Spleen (tissue), 11 donors: ENCODE data around the gene BCAS4. TPM values are rescaled to one million over a fixed set of nuclear protein-coding genes. Genes with fewer than 3 reads are reported as not detected.

ENCODE experiments used
- DNase-seq: peaks from one replicate; pipeline ENCODE4 v3.0.0-alpha.2; 2020
- H3K27ac ChIP-seq, 8 donors: fragments of 200-600 bp; sonication (generic) in 7 of 8; 1 replicate in 4 of 8; 2 replicates in 4 of 8; pipeline versions ENCODE4 v1.5.0 to v1.8.0; 2016 to 2021; ENCODE audit warnings: inconsistent platforms in 4 of 8, mild to moderate bottlenecking in 4 of 8, moderate library complexity in 1 of 8
- H3K27me3 ChIP-seq, 7 donors: fragments of 200-600 bp; sonication (generic) in 6 of 7; replicated peaks in 1 of 7; 1 replicate in 4 of 7; 2 replicates in 3 of 7; pipeline versions ENCODE4 v1.5.0 to v1.8.0; 2016 to 2021; ENCODE audit warnings: inconsistent platforms in 3 of 7, mild to moderate bottlenecking in 1 of 7
- H3K36me3 ChIP-seq, 6 donors: fragments of 200-600 bp; sonication (generic) in 5 of 6; 1 replicate in 4 of 6; 2 replicates in 2 of 6; pipeline versions ENCODE4 v1.5.0 to v1.8.0; 2016 to 2021; ENCODE audit warnings: inconsistent platforms in 2 of 6
- H3K4me1 ChIP-seq, 6 donors: fragments of 200-600 bp; sonication (generic) in 5 of 6; 1 replicate in 3 of 6; 2 replicates in 3 of 6; pipeline versions ENCODE4 v1.5.0 to v1.8.0; 2016 to 2021; ENCODE audit warnings: inconsistent platforms in 3 of 6
- H3K4me3 ChIP-seq, 8 donors: fragments of 200-600 bp; sonication (generic) in 7 of 8; 1 replicate in 4 of 8; 2 replicates in 4 of 8; pipeline versions ENCODE4 v1.5.0 to v1.8.0; 2016 to 2021; ENCODE audit warnings: inconsistent platforms in 4 of 8, mild to moderate bottlenecking in 4 of 8, moderate library complexity in 2 of 8
- H3K9me3 ChIP-seq, 8 donors: fragments of 200-600 bp; sonication (generic) in 7 of 8; 1 replicate in 4 of 8; 2 replicates in 4 of 8; pipeline versions ENCODE4 v1.5.0 to v1.8.0; 2016 to 2021; ENCODE audit warnings: inconsistent platforms in 4 of 8
- CTCF ChIP-seq, 11 experiments: fragments of 200-600 bp in 7 of 11; fragments of 450-650 bp in 4 of 11; sonication (generic) in 4 of 11; IDR thresholded peaks in 8 of 11; conservative IDR thresholded peaks in 3 of 11; 1 replicate in 7 of 11; 2 replicates in 4 of 11; pipeline versions ENCODE4 v1.4.0 to v1.8.0; 2016 to 2021; ENCODE audit warnings: antibody characterized with exemption in 11 of 11, inconsistent platforms in 4 of 11, mild to moderate bottlenecking in 1 of 11
- POLR2A ChIP-seq, 3 donors: fragments of 450-650 bp; IDR thresholded peaks; one replicate each; pipeline ENCODE4 v1.5.1; 2017; ENCODE audit warnings: antibody characterized with exemption in 3 of 3, mild to moderate bottlenecking in 1 of 3
- POLR2AphosphoS5 ChIP-seq, 3 donors: sonication (generic); formaldehyde crosslinking; IDR thresholded peaks; one replicate each; pipeline ENCODE4 v1.5.1; 2017; ENCODE audit warnings: antibody characterized with exemption in 3 of 3
- WGBS, 5 donors: extraction: QIAGEN DNeasy Blood & Tissue Kit in 3 of 5; methylation state at CpG; one replicate each; pipeline versions ENCODE4 v1.1.5 to v1.1.7; 2013 to 2018; 5-methylcytosine and 5-hydroxymethylcytosine counted together
- intact Hi-C: fragments of 100-400 bp; cut with DNase I; formaldehyde crosslinking; loops from one replicate; pipeline ENCODE4 v1.15.0; 2023; ENCODE audit warnings: low total_unique reads
- polyA plus RNA-seq, 3 donors: library from polyadenylated mRNA; stranded (reverse); fragments of 200-250 nt; gene quantifications; one replicate each; pipeline ENCODE4 v1.2.1, GENCODE V29; 2013
- total RNA-seq, 7 donors: library from RNA; depleted of rRNA in 3 of 7; stranded (reverse); fragments of >200 nt in 3 of 7; fragmentation: NEBNext Ultra II Directional in 4 of 7; extraction: Animal tissue kit (Norgen Biotek cat#: 25700) in 4 of 7; gene quantifications; one replicate each; pipeline versions ENCODE4 v1.1.0 to v1.2.1, GENCODE V29; 2016 to 2021
- donor health status: healthy with polysubstance abuse.
- donor health status: DM: no; HTN: no; CAD: no; lungs with moderate emphysema.
- donor health status: DM: no; HTN: no; CAD: no.
- donor health status: Bipolar disorder and iron deficiency.
- donor health status: healthy.
- donor health status: DM: no; HTN: no; CAD: no.
- donor health status: DM: yes; HTN: yes; CAD: no.

BCAS4 gene
- total and polyA plus RNA-seq, 10 donors: 11.8 to 33.3 (median 19.7) TPM

- intact Hi-C loops: no loop called here
- no peak for TF ChIP-seq CTCF (IDR thresholded peaks at IDR 0.05 in 8 of 11, conservative IDR thresholded peaks at IDR 0.05 in 3 of 11)
- no peak for TF ChIP-seq POLR2AphosphoS5 (IDR thresholded peaks at IDR 0.05)
- no peak for TF ChIP-seq POLR2A (IDR thresholded peaks at IDR 0.05)
Measured at GRCh38 chr20:50867805-50868204, 72.9 kb downstream of the BCAS4 start.

GRCh38 chr20:50868509-50869495 lies 73.9 kb downstream of the BCAS4 start:
- intact Hi-C loops: no loop called here
- Histone ChIP-seq H3K9me3 (no peaks in the 10 kb centered on the region), H3K4me1 (peaks cover 0 to 24% (median 0%) of the 10 kb centered on the region in 6 donors), H3K36me3 (peaks cover 0 to 23% (median 0%) of the 10 kb centered on the region in 6 donors), H3K4me3 (no peak overlapping the region), H3K27ac (no peak overlapping the region), H3K27me3 (no peaks in the 10 kb centered on the region)
- 88 to 95% (median 91%) methylated on average over 8 to 11 of the region's 11 CpGs for WGBS, 5 donors
- DNase-seq: peak; percentile 47
- TF ChIP-seq POLR2AphosphoS5 (IDR thresholded peaks at IDR 0.05): peak in 1 of 3 donors; percentile 12
- no peak for TF ChIP-seq CTCF (IDR thresholded peaks at IDR 0.05 in 8 of 11, conservative IDR thresholded peaks at IDR 0.05 in 3 of 11)
- no peak for TF ChIP-seq POLR2A (IDR thresholded peaks at IDR 0.05)

More at GRCh38 chr20:50867805-50868204, 72.9 kb downstream of the BCAS4 start:
- WGBS, 5 donors: 90 to 96% (median 93%) methylated on average over 6 of the region's 6 CpGs
- Histone ChIP-seq H3K4me3 (no peak overlapping the region), H3K36me3 (peaks cover 0 to 23% (median 0%) of the 10 kb centered on the region in 6 donors), H3K27me3 (no peaks in the 10 kb centered on the region), H3K9me3 (no peaks in the 10 kb centered on the region), H3K4me1 (peaks cover 0 to 21% (median 0%) of the 10 kb centered on the region in 6 donors), H3K27ac (no peak overlapping the region)
- peak; percentile 31 for DNase-seq

DNA sequence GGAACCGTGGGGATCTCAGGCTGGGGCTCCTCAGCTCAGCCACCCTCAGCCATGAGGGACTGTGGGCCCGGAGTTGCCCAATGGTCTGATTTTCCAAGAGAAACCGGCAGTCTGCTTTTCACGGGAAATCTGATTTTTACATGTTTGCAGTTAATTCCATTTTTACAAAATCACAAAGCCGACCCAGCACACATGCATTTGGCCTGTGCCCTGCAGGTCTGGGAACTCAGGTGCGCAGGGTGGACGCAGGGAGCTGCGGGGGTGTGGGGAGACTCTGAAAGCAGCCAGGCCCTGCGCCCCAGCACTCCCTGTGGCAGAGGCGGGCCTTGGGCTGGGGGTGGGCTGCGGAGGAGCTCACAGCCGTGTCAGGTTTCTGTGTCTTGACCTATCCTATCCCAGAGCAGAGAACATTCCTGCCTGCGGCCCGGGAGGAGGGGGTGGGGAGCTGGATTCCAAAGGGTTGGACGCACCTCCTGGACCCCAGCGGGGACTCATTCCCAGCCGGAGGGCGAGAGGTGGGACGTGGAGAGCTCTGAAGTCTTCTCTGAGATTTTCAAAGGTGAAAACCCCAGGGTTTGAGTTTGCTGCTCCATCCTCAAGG lies 75.8 kb downstream of the BCAS4 start:
- H3K36me3 ChIP-seq: peaks cover 0 to 25% (median 0%) of the 10 kb centered on the region in 6 donors
- no peak overlapping the region for H3K27ac ChIP-seq
- peaks cover 0 to 24% (median 0%) of the 10 kb centered on the region in 6 donors for H3K4me1 ChIP-seq
- no peak overlapping the region for H3K4me3 ChIP-seq
- intact Hi-C loops: no loop called here
- DNase-seq: peak; percentile 45
- TF ChIP-seq POLR2AphosphoS5 (IDR thresholded peaks at IDR 0.05) (no peak), CTCF (IDR thresholded peaks at IDR 0.05 in 8 of 11, conservative IDR thresholded peaks at IDR 0.05 in 3 of 11) (no peak), POLR2A (IDR thresholded peaks at IDR 0.05) (no peak)
- H3K9me3 ChIP-seq: no peaks in the 10 kb centered on the region
- no peaks in the 10 kb centered on the region for H3K27me3 ChIP-seq
- WGBS, 5 donors: 81 to 91% (median 86%) methylated on average over 12 to 19 of the region's 19 CpGs
